ENCODE measurements around the gene LRGUK. TPM values are rescaled to one million over a fixed set of nuclear protein-coding genes. Genes with fewer than 3 reads are reported as not detected.

The LRGUK gene
- total RNA-seq, 1 donor from 2014 or later = 2.0 TPM

GRCh38 chr7:134098072-134098471, 29.1 kb upstream of the LRGUK start:
- H3K4me3 Mint-ChIP-seq = no peak overlapping the region
- DNase-seq (ENCODE audit: extremely low spot score, unreplicated experiment) = no peak
- H3K9me3 Mint-ChIP-seq = peaks cover 15% of the 10 kb centered on the region
- peaks cover 5% of the 10 kb centered on the region for H3K36me3 Mint-ChIP-seq
- H3K27me3 Mint-ChIP-seq = no peaks in the 10 kb centered on the region
- no peaks in the 10 kb centered on the region for H3K4me1 Mint-ChIP-seq (ENCODE audit: unreplicated experiment)
- TF ChIP-seq CTCF (conservative IDR thresholded peaks at IDR 0.05) = no peak
- no peak overlapping the region for H3K27ac Mint-ChIP-seq

- TF ChIP-seq CTCF (conservative IDR thresholded peaks at IDR 0.05) = no peak
Measured at GRCh38 chr7:134101716-134102115, 25.4 kb upstream of the LRGUK start.

DNA sequence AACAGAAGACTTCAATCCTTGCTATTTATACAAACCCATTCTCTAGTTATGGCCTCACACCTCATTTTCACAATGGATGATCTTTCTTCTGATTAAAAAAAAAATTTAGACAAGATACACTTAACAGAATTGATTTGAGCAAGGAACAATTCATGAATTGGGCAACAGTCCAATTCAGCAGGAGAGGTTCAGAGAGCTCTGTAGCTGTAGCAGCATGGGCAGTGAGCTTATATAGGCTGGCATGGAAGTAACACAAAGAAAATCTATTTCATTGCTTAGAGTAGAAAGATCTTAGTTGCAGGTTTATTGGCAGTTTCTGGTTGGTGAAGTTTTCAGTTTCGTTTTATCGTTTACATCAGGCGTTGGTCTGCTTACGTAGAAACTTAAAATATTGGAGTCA, 23.0 kb upstream of the LRGUK start:
- Mint-ChIP-seq H3K4me3 (no peak overlapping the region), H3K4me1 (ENCODE audit: unreplicated experiment) (no peaks in the 10 kb centered on the region), H3K9me3 (no peaks in the 10 kb centered on the region), H3K27me3 (no peaks in the 10 kb centered on the region), H3K36me3 (no peaks in the 10 kb centered on the region), H3K27ac (no peak overlapping the region)
- TF ChIP-seq CTCF (conservative IDR thresholded peaks at IDR 0.05) = no peak
- no peak for DNase-seq (ENCODE audit: extremely low spot score, unreplicated experiment)

More at GRCh38 chr7:134101716-134102115, 25.4 kb upstream of the LRGUK start:
- no peak overlapping the region for H3K27ac Mint-ChIP-seq
- no peaks in the 10 kb centered on the region for H3K36me3 Mint-ChIP-seq
- H3K4me1 Mint-ChIP-seq (ENCODE audit: unreplicated experiment) = no peaks in the 10 kb centered on the region
- no peaks in the 10 kb centered on the region for H3K9me3 Mint-ChIP-seq
- H3K4me3 Mint-ChIP-seq = no peak overlapping the region
- no peak for DNase-seq (ENCODE audit: extremely low spot score, unreplicated experiment)
- H3K27me3 Mint-ChIP-seq = no peaks in the 10 kb centered on the region

DNA sequence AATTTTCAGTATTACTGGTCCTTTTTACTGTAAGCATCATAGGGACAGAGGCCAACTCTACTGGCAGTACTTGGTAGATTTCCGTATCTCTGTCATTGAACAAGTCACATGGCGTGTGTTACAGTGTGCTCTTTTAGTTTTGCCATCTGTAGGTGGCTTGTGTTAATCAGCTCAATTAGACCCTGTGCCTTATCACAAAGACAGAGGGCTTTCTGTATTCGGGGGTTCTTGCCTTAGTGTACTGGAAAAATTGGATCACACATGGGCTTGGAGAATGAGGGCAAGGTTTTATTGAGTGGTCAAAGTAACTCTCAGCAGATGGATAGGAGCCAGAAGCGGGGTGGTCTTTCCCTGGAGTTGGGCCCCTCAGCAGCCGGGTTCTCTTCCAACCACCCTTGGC, 21.3 kb upstream of the LRGUK start:
- H3K27ac Mint-ChIP-seq = no peak overlapping the region
- H3K4me3 Mint-ChIP-seq = no peak overlapping the region
- no peaks in the 10 kb centered on the region for H3K36me3 Mint-ChIP-seq
- H3K4me1 Mint-ChIP-seq (ENCODE audit: unreplicated experiment) = no peaks in the 10 kb centered on the region
- no peaks in the 10 kb centered on the region for H3K9me3 Mint-ChIP-seq
- H3K27me3 Mint-ChIP-seq = no peaks in the 10 kb centered on the region
- no peak for TF ChIP-seq CTCF (conservative IDR thresholded peaks at IDR 0.05)
- DNase-seq (ENCODE audit: extremely low spot score, unreplicated experiment) = no peak

GRCh38 chr7:134108802-134109201, 18.3 kb upstream of the LRGUK start:
- Mint-ChIP-seq H3K9me3 (no peaks in the 10 kb centered on the region), H3K36me3 (no peaks in the 10 kb centered on the region), H3K27ac (no peak overlapping the region), H3K4me1 (ENCODE audit: unreplicated experiment) (no peaks in the 10 kb centered on the region), H3K27me3 (no peaks in the 10 kb centered on the region), H3K4me3 (no peak overlapping the region)
- no peak for DNase-seq (ENCODE audit: extremely low spot score, unreplicated experiment)
- no peak for TF ChIP-seq CTCF (conservative IDR thresholded peaks at IDR 0.05)

DNA sequence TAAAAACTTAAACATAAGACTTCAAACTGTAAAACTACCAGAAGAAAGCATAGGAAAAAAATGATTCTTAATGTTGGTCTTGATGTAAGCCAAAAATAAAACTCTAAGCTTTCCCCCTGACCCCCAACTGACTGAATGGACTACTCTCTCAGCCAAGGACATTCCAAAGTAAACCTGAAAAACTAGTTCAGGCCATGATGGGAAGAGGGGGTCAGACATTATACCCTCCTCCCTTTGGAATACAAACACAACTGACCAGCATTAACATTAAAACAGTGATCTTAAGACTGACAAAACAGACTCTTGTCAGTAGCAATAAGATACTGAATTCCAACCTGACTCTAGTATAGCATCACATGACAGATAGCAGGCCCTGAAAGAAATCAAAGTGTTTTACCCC, 13.5 kb upstream of the LRGUK start:
- H3K27me3 Mint-ChIP-seq = no peaks in the 10 kb centered on the region
- H3K9me3 Mint-ChIP-seq = peaks cover 5% of the 10 kb centered on the region
- no peak overlapping the region for H3K27ac Mint-ChIP-seq
- H3K4me1 Mint-ChIP-seq (ENCODE audit: unreplicated experiment) = no peaks in the 10 kb centered on the region
- no peaks in the 10 kb centered on the region for H3K36me3 Mint-ChIP-seq
- no peak for DNase-seq (ENCODE audit: extremely low spot score, unreplicated experiment)
- TF ChIP-seq CTCF (conservative IDR thresholded peaks at IDR 0.05) = no peak
- no peak overlapping the region for H3K4me3 Mint-ChIP-seq

Data from type B pancreatic cell (in vitro differentiated cells).